HG03354 (cell line): ENCODE results near the gene KRT77.
"Not testable (repeated sequence)": the region's sequence is repeated elsewhere in the genome, so short reads cannot be mapped to it uniquely, and the experiment has no call there.

ENCODE experiments used
- ATAC-seq: cut with Tn5 transposase; IDR thresholded peaks from one replicate; pipeline ENCODE4 v1.9.1; 2021; ENCODE audit warnings: mild to moderate bottlenecking; ENCODE audit not compliant: unreplicated experiment, poor library complexity, severe bottlenecking

Gene KRT77

DNA sequence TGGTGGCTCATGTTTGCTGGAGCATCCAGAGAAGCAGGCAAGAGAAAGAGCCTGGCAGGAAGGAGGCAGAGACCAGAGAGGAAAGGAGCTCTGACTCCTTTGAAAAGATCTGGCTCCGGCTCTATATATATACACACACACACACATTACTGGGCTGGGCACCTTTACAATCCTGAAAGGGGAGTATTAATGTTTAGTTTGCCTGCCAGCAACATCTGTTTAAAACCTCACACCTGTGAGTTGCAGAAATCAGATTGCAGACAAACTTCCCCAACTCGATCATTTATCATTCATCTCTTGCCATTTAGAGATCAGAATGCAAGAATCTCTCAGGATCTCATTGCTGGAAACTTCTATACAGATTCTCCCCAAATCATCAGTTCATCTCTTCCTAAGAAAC lies at the start of gene KRT77:
TSS of gene KRT77 (minus strand) at position 101 of the 400 bp plus-strand sequence. CDS start at position 11, 90 bp downstream.
- ATAC-seq = no peak

GRCh38 chr12:52752516-52752915 lies 49.2 kb upstream of the KRT77 start:
- ATAC-seq = no peak

GRCh38 chr12:52751795-52752194 lies 48.5 kb upstream of the KRT77 start:
- ATAC-seq = no peak

GRCh38 chr12:52750532-52750931 lies 47.2 kb upstream of the KRT77 start:
- not testable (repeated sequence) for ATAC-seq

DNA sequence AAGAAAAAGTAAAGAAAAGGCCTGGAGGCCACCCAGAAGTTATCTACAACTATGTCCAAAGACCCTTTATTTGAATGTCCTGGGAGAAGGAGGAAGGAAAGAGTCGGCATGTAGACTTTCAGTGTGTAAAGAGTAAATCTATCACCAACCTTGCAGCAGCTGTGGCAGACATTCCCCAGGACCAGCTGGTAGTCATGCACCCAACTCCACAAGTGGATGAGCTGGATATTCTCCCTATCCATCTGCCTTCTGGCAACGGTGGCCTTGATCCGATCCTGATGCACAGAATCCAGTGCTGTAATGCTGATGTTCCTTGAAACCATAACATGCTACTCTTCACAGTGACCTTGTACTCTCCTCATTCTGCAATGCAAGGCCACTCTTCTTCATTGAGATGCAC lies 46.5 kb upstream of the KRT77 start:
- ATAC-seq = no peak

GRCh38 chr12:52748578-52748977 lies 45.3 kb upstream of the KRT77 start:
- ATAC-seq = no peak

DNA sequence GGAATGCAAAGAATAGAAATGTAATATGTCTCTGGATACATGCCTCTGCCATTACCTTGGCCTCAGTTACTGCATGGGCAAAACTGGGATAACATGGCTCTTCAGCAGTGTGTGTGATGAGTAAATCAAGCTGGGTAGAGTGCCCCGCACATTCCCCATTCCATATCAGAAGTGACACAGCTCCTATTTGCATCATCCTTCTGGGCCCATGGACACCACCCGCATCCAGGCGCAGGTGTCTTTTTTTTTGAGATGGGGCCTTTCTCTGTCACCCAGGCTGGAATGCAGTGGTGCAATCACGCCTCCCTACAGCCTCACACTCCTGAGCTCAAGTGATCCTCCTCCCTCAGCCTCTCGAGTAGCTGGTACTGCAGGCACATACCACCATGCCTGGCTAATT lies 42.2 kb upstream of the KRT77 start:
- no peak for ATAC-seq

DNA sequence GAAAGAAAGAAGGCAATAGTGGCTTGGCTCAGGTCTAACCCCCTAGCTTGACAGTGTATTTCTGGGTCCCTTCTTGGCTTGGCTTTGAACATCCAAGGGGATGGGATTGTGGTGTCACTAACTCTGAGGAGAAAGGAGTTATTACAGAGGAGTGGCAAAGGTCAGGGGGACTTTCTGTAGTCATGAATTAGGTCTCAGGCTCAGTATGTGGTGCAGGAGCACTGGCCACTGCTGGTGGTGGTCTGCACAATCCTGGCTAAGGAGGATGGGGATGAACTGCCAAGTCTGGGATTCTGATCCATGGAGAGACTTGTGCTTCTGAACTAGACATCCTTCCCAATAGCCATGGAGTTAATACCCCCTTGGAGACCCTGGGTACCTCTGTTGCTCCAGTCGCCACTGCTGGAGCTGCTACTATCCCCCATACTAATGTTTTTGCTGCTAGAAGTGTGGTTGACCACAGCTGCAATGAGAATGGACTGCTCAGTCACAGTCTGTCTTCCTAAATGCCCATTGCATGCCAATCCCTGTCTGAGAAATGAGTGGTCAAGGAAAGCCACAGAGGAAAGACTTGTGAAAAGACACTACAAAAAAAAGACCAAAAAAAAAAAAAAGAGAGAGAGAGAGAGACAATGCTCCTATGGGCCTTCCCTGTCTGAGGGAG lies 41.3 kb upstream of the KRT77 start:
- ATAC-seq = no peak

DNA sequence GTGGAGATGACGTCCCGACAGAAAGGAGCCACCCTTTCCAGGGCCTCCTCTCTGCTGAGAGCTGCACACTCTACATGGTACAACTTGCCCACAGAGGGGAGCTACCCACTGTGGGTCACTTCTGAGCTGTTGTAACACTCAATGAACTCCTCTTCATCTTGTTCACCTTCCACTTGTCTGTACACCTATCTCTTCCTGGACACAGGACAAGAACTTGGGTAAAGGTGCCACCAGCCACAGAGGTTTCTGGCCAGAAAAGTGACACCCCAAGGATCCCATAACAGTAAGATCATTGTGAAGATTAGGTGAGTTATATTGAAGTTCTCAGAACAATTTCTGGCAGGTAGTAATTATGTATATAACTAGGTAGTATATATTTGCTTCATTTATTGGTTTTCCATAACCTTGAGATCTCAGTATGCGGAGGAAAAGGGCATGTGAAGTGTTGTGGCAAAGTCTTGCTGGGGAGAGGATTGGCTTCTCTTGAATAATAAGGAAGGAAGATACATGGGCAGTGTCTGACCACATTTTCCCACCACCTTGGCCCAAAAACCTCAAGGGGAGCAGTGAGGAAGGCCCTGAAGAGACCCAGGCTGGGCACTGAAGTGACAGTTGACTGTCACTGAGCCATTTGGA lies 39.6 kb upstream of the KRT77 start:
- no peak for ATAC-seq

DNA sequence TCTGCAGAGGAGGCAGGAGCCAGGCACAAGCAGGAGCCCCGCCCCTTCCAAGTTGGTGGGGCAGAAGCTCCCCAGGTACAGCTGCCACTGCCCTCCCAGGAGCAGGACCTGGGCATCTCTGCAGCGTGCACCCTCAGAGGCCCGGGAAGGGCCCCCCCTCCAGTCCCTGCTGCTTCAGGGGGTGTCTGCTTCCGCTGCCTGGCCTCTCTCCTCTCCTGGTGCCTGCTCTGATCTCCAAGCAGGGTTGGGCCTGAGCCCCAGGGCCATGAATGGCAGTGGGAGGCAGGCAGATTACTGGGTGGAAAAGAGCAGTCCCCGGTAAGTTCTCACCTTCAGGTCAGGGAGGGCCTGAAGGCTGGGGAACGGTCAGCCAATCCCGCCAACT lies 38.9 kb upstream of the KRT77 start:
- ATAC-seq = no peak

DNA sequence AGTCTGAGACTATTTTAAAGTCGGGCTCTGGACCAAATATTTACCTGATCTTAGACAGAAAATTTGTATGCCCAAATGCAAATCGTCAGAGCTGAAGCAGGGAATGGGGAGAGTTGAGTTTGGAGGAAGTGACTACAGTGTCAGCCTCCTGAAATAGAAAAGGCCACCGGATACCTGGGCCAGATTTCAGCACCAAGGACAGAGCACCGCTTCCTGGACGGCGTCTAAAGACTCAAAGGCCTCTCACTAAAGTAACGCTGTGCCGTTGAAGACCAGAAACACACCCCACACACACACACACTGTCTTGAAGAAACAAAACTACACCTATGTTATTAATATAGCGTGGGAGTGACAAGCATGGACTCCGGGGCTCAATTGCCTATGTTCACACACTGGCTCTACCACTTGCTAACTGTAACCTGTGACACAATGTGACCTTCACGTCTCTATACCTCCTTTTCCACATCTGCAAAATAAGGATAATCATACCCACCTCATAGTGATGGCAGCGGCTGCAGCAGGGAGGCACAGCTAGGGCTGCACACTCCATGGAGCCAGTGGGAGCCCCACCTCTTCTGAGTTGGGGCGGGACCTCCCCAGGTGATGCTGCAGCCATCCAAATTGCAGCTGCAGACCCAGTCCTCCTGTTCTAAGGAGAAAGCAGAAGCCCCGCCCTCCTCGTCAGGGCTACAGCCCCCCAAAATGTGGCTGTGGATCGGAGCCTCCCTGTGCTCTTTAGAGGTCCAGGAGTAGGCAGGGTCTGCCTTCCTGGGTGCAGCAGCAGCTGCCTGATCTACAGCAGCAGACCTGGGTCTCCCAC lies 38.3 kb upstream of the KRT77 start:
- ATAC-seq = no peak

GRCh38 chr12:52740584-52740983 lies 37.3 kb upstream of the KRT77 start:
- no peak for ATAC-seq

DNA sequence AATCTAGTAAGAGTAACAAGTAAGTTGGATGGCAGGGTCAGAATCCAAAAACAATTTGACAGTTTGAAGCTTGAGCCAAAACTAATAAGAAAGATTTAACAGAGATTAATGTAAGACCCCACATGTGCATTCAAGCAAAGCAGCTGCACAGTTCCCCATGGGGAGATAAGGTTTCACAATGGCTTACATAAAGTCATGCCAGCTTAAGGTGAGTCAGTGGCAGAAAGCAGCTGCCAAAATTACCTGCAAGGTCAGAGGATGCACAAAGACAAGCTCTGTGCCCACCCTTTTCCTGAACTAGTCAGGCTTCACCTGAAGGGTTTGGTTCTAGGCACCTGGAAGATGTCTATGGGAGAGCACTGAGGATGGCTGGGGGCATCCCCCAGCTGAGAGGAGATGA lies 36.6 kb upstream of the KRT77 start:
- ATAC-seq = no peak

DNA sequence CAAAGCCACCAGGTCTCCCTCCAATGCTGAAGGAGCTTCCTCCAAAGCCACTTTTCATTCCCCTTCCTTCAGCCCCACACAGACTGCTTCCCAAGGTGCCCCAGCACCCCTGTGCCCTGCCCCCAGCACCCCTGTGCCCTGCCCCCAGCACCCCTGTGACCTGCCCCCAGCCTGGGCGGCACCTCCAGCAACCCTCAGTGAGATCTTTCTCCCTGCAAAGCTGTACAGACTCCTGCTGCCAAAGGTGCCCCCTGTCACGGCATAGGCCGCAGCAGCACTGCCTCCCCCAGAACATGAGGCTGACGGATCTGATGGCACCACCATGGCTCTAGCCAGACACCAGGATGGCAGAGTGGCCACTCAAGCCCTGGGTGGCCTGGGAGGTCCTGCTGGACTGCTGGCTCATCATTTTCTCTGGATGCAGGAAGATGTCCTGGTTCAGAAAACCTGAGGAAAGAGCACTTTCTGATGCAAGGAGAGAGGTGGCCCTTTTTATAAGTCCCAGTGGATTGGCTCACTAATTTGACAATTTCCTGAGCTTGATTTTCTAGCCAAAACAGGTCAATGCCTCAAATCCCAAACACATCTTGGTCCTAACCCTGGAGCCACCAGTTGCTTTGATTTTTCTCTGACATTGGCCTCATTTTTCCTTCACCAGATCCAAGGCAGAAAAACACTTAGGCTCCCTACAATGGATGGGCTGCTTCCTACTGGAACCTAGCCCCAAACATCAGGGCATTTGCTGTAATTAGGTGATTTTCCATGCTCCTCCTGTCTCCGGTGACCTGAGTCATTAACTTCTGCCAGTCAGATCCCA lies 32.7 kb upstream of the KRT77 start:
- ATAC-seq = no peak

DNA sequence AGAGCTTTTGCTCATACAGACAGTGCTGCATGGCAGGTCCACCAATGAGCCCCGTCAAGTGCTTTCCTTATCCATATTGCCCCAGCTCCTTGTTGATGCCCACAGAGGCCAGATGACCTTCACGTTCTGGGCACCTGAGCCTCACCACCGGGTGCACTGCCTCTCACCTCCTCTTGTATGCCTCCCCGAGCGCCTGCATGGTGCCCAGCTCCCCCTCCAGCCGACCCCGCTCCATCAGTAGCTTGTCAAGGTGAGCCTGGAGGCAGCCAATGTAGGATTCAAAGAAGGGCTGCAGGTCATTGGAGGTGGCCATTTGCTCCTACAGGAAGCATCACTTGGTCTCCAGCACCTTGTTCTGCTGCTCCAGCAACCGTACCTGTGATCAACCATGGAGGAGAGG lies 31.8 kb upstream of the KRT77 start:
- ATAC-seq = no peak

GRCh38 chr12:52730793-52731192 lies 27.5 kb upstream of the KRT77 start:
- no peak for ATAC-seq

- no peak for ATAC-seq
Measured at GRCh38 chr12:52730383-52730782, 27.1 kb upstream of the KRT77 start.

GRCh38 chr12:52729147-52729546 lies 25.8 kb upstream of the KRT77 start:
- no peak for ATAC-seq

DNA sequence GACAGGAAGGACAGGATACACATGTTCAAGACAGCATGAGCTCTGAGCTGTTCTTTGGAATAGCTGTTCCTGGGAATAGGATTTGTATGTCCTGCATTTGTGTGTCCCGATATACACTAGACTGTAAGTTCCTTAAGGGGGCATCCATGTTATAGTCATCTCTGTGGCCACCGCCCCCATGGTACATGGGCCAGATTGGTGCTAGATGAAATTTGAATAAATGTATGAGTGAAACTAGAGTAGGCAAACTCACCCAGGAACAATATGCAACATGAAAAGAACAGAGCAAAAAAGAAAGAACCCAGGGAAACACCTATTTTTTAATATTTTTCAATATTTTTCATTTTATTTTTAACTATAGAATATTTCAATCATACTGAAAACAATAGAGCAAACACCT lies 25.1 kb upstream of the KRT77 start:
- no peak for ATAC-seq

DNA sequence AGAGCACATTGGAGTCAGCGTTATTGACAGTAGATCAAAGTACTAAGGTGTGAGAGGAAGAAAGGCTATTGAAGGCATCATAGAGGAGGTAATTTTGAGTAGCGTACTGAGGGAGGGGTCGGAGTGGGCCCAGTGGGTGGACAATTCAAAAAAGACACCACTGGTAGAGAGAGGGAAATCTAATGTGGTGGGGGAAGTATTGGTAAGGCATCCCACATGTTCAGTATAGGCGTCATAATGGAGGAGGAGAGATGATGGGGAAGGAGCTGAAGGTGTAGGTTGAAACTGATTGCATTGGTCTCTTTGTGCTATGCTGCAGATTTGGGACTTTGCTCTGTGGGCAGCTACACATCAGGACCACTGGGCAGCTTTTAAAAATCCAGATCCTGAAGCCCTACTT lies 23.7 kb upstream of the KRT77 start:
- no peak for ATAC-seq
